Omental fat pad (tissue), 4 donors: ENCODE measurements around the gene MRFAP1L1. TPM values are rescaled to one million over a fixed set of nuclear protein-coding genes. Genes with fewer than 3 reads are reported as not detected.

ENCODE experiments used
- ATAC-seq: fragments of 150-250 bp; one replicate; pipeline ENCODE4 v1.9.1; 2016; ENCODE audit warnings: mild to moderate bottlenecking, moderate library complexity; ENCODE audit not compliant: low FRiP score
- DNase-seq: peaks from one replicate; pipeline ENCODE4 v3.0.0-alpha.2; 2019; ENCODE audit warnings: low spot score
- CTCF ChIP-seq, 3 donors: fragments of 450-650 bp; IDR thresholded peaks; one replicate each; pipeline ENCODE4 v1.5.1; 2016 to 2017; ENCODE audit warnings: antibody characterized with exemption in 3 of 3, mild to moderate bottlenecking in 3 of 3, moderate library complexity in 2 of 3
- total RNA-seq, 4 donors: library from RNA; depleted of rRNA; stranded (reverse); fragments of >200 nt; gene quantifications; one replicate each; pipeline ENCODE4 v1.1.0, GENCODE V29; 2016

The MRFAP1L1 gene
- total RNA-seq, 4 donors from 2014 or later: 42.7 to 56.3 (median 45.9) TPM

- ATAC-seq: no peak
- no peak for TF ChIP-seq CTCF (IDR thresholded peaks at IDR 0.05)
- DNase-seq: no peak
Measured at GRCh38 chr4:6721121-6721520, 11.5 kb upstream of the MRFAP1L1 start.

GRCh38 chr4:6720202-6720699 lies 10.6 kb upstream of the MRFAP1L1 start:
- peak in 2 of 3 donors; percentile 76 to 89 for TF ChIP-seq CTCF (IDR thresholded peaks at IDR 0.05)
- DNase-seq: peak; percentile 89
- ATAC-seq: peak; percentile 49

GRCh38 chr4:6719611-6720179 lies 10.0 kb upstream of the MRFAP1L1 start:
- DNase-seq (no peak), ATAC-seq (no peak)
- no peak for TF ChIP-seq CTCF (IDR thresholded peaks at IDR 0.05)

- DNase-seq: no peak
- no peak for TF ChIP-seq CTCF (IDR thresholded peaks at IDR 0.05)
- ATAC-seq: no peak
Measured at GRCh38 chr4:6718932-6719610, 9.4 kb upstream of the MRFAP1L1 start.

- no peak for TF ChIP-seq CTCF (IDR thresholded peaks at IDR 0.05)
- no peak for DNase-seq
- no peak for ATAC-seq
Measured at GRCh38 chr4:6716958-6717655, 7.4 kb upstream of the MRFAP1L1 start.

- DNase-seq: peak; percentile 51
- TF ChIP-seq CTCF (IDR thresholded peaks at IDR 0.05): no peak
- peak; percentile 92 for ATAC-seq
Measured at GRCh38 chr4:6716018-6716911, 6.6 kb upstream of the MRFAP1L1 start, which contains the start of gene BLOC1S4. BLOC1S4 (plus strand) TSS chr4:6716174; CDS start chr4:6716210, 36 bp downstream.
